CD14-positive monocyte (primary cell): ENCODE measurements around the gene GRK2. TPM values are rescaled to one million over a fixed set of nuclear protein-coding genes. Genes with fewer than 3 reads are reported as not detected.

Experiments
- DNase-seq, 3 donors: peaks; one replicate each; pipeline ENCODE4 v3.0.0-alpha.2; 2011 to 2022
- H2AFZ ChIP-seq: 2 replicates; pipeline ENCODE4 v1.6.0; 2012; ENCODE audit warnings: mild to moderate bottlenecking, low read depth, low read length, inconsistent platforms; ENCODE audit not compliant: insufficient read depth, poor library complexity, severe bottlenecking
- H3K27ac ChIP-seq, 2 donors: 1 replicate in 1 of 2; 2 replicates in 1 of 2; pipeline ENCODE4 v1.5.1; 2012 to 2013; ENCODE audit warnings: low read length in 2 of 2, control low read depth in 1 of 2, inconsistent platforms in 1 of 2, low read depth in 1 of 2, mild to moderate bottlenecking in 1 of 2
- H3K27me3 ChIP-seq, 2 donors: one replicate each; pipeline versions ENCODE4 v1.6.0 to v1.6.1; 2011 to 2013; ENCODE audit warnings: low read length in 2 of 2; ENCODE audit not compliant: control insufficient read depth in 2 of 2, insufficient read depth in 2 of 2
- H3K36me3 ChIP-seq, 2 donors: replicated peaks in 1 of 2; 1 replicate in 1 of 2; 2 replicates in 1 of 2; pipeline versions ENCODE4 v1.5.1 to v1.6.1; 2012 to 2013; ENCODE audit warnings: low read length in 2 of 2, control low read depth in 1 of 2, inconsistent platforms in 1 of 2, mild to moderate bottlenecking in 1 of 2; ENCODE audit not compliant: insufficient read depth in 2 of 2, control insufficient read depth in 1 of 2
- H3K4me1 ChIP-seq, 2 donors: 1 replicate in 1 of 2; 2 replicates in 1 of 2; pipeline versions ENCODE4 v1.5.1 to v1.6.1; 2012 to 2013; ENCODE audit warnings: low read length in 2 of 2, control low read depth in 1 of 2, inconsistent platforms in 1 of 2, mild to moderate bottlenecking in 1 of 2, moderate library complexity in 1 of 2; ENCODE audit not compliant: insufficient read depth in 2 of 2, control insufficient read depth in 1 of 2
- H3K4me2 ChIP-seq: replicated peaks from 2 replicates; pipeline ENCODE3; 2012; ENCODE audit warnings: low read length, moderate library complexity, mild to moderate bottlenecking; ENCODE audit not compliant: poor library complexity, severe bottlenecking; ENCODE audit errors: extremely low read depth
- H3K4me3 ChIP-seq, 3 experiments: fragments of 200-600 bp in 1 of 3; sonication (generic) in 1 of 3; replicated peaks in 1 of 3; 1 replicate in 2 of 3; 2 replicates in 1 of 3; pipeline ENCODE4 v1.5.1; 2011 to 2013; ENCODE audit warnings: low read length in 3 of 3, mild to moderate bottlenecking in 3 of 3, control low read depth in 2 of 3, low read depth in 2 of 3, inconsistent platforms in 1 of 3, moderate library complexity in 1 of 3
- H3K79me2 ChIP-seq: 2 replicates; pipeline ENCODE4 v1.6.0; 2012; ENCODE audit warnings: mild to moderate bottlenecking, control low read depth, inconsistent platforms, low read length, moderate library complexity; ENCODE audit not compliant: insufficient read depth
- H3K9ac ChIP-seq: 2 replicates; pipeline ENCODE4 v1.6.0; 2017; ENCODE audit warnings: low read length, mild to moderate bottlenecking; ENCODE audit not compliant: insufficient read depth, poor library complexity, severe bottlenecking
- H3K9me3 ChIP-seq, 2 donors: replicated peaks in 1 of 2; 1 replicate in 1 of 2; 2 replicates in 1 of 2; pipeline versions ENCODE4 v1.5.1 to v1.6.1; 2012 to 2013; ENCODE audit warnings: low read length in 2 of 2, control low read depth in 1 of 2; ENCODE audit not compliant: control insufficient read depth in 1 of 2, insufficient read depth in 1 of 2
- H4K20me1 ChIP-seq: 2 replicates; pipeline ENCODE4 v1.6.0; 2012; ENCODE audit warnings: mild to moderate bottlenecking, low read length, control low read depth, moderate library complexity; ENCODE audit not compliant: insufficient read depth
- H3K27ac Mint-ChIP-seq, 7 donors: one replicate each; pipeline ENCODE4 v1.8.0; 2020; ENCODE audit warnings: mild to moderate bottlenecking in 7 of 7, mixed read lengths in 7 of 7, moderate library complexity in 6 of 7, inconsistent platforms in 2 of 7
- H3K27me3 Mint-ChIP-seq, 3 donors: one replicate each; pipeline ENCODE4 v1.8.0; 2021 to 2022; ENCODE audit warnings: low read depth in 3 of 3, mild to moderate bottlenecking in 3 of 3, mixed read lengths in 3 of 3, moderate library complexity in 3 of 3, inconsistent platforms in 1 of 3
- H3K36me3 Mint-ChIP-seq, 2 donors: one replicate each; pipeline ENCODE4 v1.8.0; 2020; ENCODE audit warnings: mixed read lengths in 2 of 2, inconsistent platforms in 1 of 2, mild to moderate bottlenecking in 1 of 2
- H3K4me1 Mint-ChIP-seq: one replicate; pipeline ENCODE4 v1.8.0; 2020; ENCODE audit warnings: mild to moderate bottlenecking, mixed read lengths
- H3K4me3 Mint-ChIP-seq, 2 donors: one replicate each; pipeline ENCODE4 v1.8.0; 2020; ENCODE audit warnings: mild to moderate bottlenecking in 2 of 2, mixed read lengths in 2 of 2, moderate library complexity in 1 of 2
- H3K9me3 Mint-ChIP-seq, 7 donors: one replicate each; pipeline ENCODE4 v1.8.0; 2020 to 2022; ENCODE audit warnings: mixed read lengths in 7 of 7, mild to moderate bottlenecking in 6 of 7, moderate library complexity in 6 of 7, inconsistent platforms in 2 of 7
- WGBS: methylation state at CpG from one replicate; pipeline ENCODE4 v1.1.5; 2013; ENCODE audit warnings: missing lambda C conversion rate; ENCODE audit not compliant: insufficient coverage; 5-methylcytosine and 5-hydroxymethylcytosine counted together
- intact Hi-C, 2 donors: fragments of 100-400 bp; cut with micrococcal nuclease; formaldehyde crosslinking; loops; one replicate each; pipeline versions ENCODE4 v1.15.0 to v1.15.1; 2023
- polyA plus RNA-seq, 3 donors: library from polyadenylated mRNA; depleted of rRNA in 1 of 3; unstranded in 2 of 3; stranded (reverse) in 1 of 3; fragments of 300-500 nt in 2 of 3; fragments of >200 nt in 1 of 3; fragmentation: Illumina TruSeq in 2 of 3; gene quantifications; 1 replicate in 2 of 3; 2 replicates in 1 of 3; pipeline ENCODE4 v1.2.3, GENCODE V29; 2012 to 2021
- TF ChIP-seq, protein P1 (sequence below): fragments of 200-600 bp; IDR thresholded peaks from one replicate; pipeline ENCODE4 v1.8.0; 2022; ENCODE audit warnings: antibody characterized with exemption, mild to moderate bottlenecking

GRK2 gene
- polyA plus RNA-seq, 3 donors = 34.9 to 777 (median 43.0) TPM

DNA sequence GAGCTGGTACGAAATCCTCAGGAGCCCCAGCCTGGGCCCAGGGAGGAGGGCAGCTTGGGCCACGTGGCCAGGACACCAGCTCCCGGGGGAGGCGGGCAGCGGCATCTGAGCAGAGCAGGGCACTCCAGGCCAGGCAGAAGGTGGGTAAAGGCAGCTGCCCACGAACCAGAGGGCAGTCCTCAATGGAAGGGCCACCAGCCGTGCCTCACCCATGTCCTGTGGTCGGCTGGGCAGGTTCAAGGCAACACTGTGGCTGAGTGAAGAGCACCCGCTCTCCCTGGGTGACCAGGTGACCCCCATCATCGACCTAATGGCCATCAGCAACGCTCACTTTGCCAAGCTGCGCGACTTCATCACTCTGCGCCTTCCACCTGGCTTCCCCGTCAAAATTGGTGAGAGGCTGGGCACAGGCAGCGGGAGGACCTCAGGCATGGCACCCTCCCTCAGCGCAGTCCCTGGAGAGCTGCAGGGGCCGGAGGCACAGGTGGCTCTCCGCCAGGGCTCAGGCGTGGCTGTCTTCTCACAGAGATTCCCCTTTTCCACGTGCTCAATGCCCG, 34.6 kb downstream of the GRK2 start:
- H3K27ac Mint-ChIP-seq = peak overlapping the region in 4 of 7 donors; percentile 50 to 82 (median 75)
- peak in 1 of 3 donors; percentile 1 for DNase-seq
- no peak overlapping the region for H3K4me3 Mint-ChIP-seq
- H3K79me2 ChIP-seq = peaks cover 75% of the 10 kb centered on the region
- H3K4me1 ChIP-seq = peaks cover 44 to 64% of the 10 kb centered on the region in 2 donors
- TF ChIP-seq, protein P1, sequence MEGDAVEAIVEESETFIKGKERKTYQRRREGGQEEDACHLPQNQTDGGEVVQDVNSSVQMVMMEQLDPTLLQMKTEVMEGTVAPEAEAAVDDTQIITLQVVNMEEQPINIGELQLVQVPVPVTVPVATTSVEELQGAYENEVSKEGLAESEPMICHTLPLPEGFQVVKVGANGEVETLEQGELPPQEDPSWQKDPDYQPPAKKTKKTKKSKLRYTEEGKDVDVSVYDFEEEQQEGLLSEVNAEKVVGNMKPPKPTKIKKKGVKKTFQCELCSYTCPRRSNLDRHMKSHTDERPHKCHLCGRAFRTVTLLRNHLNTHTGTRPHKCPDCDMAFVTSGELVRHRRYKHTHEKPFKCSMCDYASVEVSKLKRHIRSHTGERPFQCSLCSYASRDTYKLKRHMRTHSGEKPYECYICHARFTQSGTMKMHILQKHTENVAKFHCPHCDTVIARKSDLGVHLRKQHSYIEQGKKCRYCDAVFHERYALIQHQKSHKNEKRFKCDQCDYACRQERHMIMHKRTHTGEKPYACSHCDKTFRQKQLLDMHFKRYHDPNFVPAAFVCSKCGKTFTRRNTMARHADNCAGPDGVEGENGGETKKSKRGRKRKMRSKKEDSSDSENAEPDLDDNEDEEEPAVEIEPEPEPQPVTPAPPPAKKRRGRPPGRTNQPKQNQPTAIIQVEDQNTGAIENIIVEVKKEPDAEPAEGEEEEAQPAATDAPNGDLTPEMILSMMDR = no peak
- no peak overlapping the region for H3K4me2 ChIP-seq
- peaks cover 0 to 2% of the 10 kb centered on the region in 2 donors for H3K9me3 ChIP-seq
- peaks cover 0 to 6% (median 3%) of the 10 kb centered on the region in 7 donors for H3K9me3 Mint-ChIP-seq
- no peaks in the 10 kb centered on the region for H3K27me3 Mint-ChIP-seq
- 91% methylated on average over 16 of the region's 22 CpGs for WGBS
- intact Hi-C loops = loop anchor here in 1 of 2 donors (5.0 kb wide), 1 partner anchor 34 kb away; the partner anchor contains the start of gene GRK2
- no peak overlapping the region for H3K4me3 ChIP-seq
- H3K27ac ChIP-seq = peak overlapping the region; percentile 19 to 52
- H3K36me3 ChIP-seq = peaks cover 62 to 64% of the 10 kb centered on the region in 2 donors
- peaks cover 91% of the 10 kb centered on the region for H4K20me1 ChIP-seq
- H3K27me3 ChIP-seq = no peaks in the 10 kb centered on the region
- H3K4me1 Mint-ChIP-seq = peaks cover 61% of the 10 kb centered on the region
- no peak overlapping the region for H2AFZ ChIP-seq
- H3K9ac ChIP-seq = no peak overlapping the region
- H3K36me3 Mint-ChIP-seq = peaks cover 50 to 71% of the 10 kb centered on the region in 2 donors

DNA sequence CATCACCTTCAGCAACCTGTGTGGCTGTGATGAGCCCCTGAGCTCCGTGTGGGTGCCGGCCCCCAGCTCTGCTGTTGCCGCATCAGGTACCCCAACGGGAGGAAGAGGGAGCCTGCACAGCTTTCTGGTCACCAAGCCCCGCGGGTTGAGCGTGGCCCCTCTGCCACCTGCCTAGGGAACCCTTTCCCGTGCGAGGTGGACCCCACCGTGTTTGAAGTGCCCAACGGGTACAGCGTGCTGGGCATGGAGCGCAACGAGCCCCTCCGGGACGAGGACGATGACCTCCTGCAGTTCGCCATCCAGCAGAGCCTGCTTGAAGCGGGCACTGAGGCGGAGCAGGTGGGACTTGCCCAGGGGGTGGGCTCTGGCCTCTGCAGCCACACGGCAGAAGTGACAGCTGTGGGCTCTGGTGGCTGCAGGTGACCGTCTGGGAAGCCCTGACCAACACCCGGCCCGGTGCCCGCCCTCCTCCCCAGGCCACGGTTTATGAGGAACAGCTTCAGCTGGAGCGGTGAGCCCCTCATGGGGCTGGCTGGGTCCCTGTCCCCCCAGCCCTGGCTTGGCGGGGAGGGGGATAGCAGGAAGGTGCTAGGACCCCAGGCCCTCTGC, 35.1 kb downstream of the GRK2 start:
- Mint-ChIP-seq H3K4me1 (peaks cover 61% of the 10 kb centered on the region), H3K36me3 (peaks cover 46 to 71% of the 10 kb centered on the region in 2 donors), H3K4me3 (no peak overlapping the region), H3K27ac (peak overlapping the region in 3 of 7 donors; percentile 35 to 89 (median 75)), H3K9me3 (peaks cover 0 to under 1% (median 0%) of the 10 kb centered on the region in 7 donors), H3K27me3 (no peaks in the 10 kb centered on the region)
- Histone ChIP-seq H2AFZ (no peak overlapping the region), H3K27ac (peak overlapping the region; percentile 64 to 78), H3K4me2 (peak overlapping the region; percentile 94), H3K9ac (no peak overlapping the region), H3K9me3 (no peaks in the 10 kb centered on the region), H3K4me1 (peaks cover 44 to 64% of the 10 kb centered on the region in 2 donors), H4K20me1 (peaks cover 88% of the 10 kb centered on the region), H3K27me3 (no peaks in the 10 kb centered on the region), H3K36me3 (peaks cover 56 to 59% of the 10 kb centered on the region in 2 donors), H3K4me3 (peak overlapping the region in 1 of 3 experiments; percentile 86), H3K79me2 (peaks cover 69% of the 10 kb centered on the region)
- peak in 1 of 3 donors; percentile 2 for DNase-seq
- intact Hi-C loops = loop anchor here in 1 of 2 donors (5.0 kb wide), 1 partner anchor 34 kb away; the partner anchor contains the start of gene GRK2
- TF ChIP-seq, protein P1 = no peak
- WGBS = 91% methylated on average over 27 of the region's 28 CpGs
